Measurements from ENCODE around the gene CELSR2. TPM values are rescaled to one million over a fixed set of nuclear protein-coding genes. Genes with fewer than 3 reads are reported as not detected.

Gene CELSR2
- total RNA-seq, 4 donors from 2014 or later, result 0.65 to 1.5 (median 1.2) TPM

DNA sequence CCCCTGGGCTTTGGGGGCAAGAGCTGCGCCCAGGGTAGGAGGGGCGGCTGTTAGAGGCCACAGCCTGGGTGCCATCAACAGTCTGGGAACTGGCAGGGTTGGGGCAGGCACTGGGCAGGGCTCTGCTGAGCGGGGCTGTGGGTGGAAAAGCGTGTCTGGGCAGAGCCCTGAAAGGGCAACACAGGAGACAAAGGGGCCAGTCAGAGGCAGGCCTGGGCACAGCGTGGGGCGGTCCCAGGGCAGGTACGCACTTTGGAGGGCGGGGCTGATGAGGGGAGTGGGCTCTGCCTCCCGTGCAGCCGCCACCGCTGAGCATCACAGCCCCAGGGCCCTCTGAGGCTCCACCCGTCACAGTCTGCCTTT lies 13.9 kb downstream of the CELSR2 start:
- no peak for TF ChIP-seq CTCF (IDR thresholded peaks at IDR 0.05; ENCODE audit: low read depth)

DNA sequence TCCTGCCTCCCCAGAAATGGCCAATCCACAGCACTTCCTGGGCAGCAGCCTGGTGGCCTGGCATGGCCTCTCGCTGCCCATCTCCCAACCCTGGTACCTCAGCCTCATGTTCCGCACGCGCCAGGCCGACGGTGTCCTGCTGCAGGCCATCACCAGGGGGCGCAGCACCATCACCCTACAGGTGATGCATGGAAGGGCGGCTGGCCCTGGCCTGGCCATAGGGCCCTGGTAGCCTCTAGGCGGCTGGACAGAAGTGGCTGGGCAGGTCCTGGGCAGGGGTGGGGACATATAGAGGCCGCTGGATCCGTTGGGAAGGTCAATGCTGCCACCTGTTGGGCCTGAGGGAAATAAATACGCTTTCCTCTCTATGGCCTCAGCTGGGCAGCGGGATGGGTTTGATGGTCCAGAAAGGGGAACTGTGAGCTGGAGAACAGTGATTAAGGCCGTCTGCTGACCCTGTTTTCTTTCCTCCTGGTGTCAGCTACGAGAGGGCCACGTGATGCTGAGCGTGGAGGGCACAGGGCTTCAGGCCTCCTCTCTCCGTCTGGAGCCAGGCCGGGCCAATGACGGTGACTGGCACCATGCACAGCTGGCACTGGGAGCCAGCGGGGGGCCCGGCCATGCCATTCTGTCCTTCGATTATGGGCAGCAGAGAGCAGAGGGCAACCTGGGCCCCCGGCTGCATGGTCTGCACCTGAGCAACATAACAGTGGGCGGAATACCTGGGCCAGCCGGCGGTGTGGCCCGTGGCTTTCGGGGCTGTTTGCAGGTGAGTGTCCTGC lies 14.4 kb downstream of the CELSR2 start:
- TF ChIP-seq CTCF (IDR thresholded peaks at IDR 0.05; ENCODE audit: low read depth), result no peak

GRCh38 chr1:109264379-109264755 lies 15.0 kb downstream of the CELSR2 start:
- no peak for TF ChIP-seq CTCF (IDR thresholded peaks at IDR 0.05; ENCODE audit: low read depth)

DNA sequence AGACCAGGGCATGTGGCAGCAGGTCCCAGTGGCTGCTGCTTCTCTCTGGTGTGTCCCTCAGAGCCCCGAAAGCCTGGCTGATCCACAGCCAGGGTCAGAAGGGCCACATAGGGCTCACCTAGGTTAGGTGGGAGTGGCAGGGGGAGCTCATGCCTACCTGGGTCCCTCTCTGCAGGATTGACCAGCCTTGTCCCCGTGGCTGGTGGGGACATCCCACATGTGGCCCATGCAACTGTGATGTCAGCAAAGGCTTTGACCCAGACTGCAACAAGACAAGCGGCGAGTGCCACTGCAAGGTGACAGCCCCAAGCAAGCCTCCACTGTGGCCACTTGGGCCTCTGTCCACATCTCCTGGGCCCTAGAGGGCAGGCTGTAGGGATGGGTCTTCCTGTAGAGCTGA lies 15.7 kb downstream of the CELSR2 start:
- no peak for TF ChIP-seq CTCF (IDR thresholded peaks at IDR 0.05; ENCODE audit: low read depth)

DNA sequence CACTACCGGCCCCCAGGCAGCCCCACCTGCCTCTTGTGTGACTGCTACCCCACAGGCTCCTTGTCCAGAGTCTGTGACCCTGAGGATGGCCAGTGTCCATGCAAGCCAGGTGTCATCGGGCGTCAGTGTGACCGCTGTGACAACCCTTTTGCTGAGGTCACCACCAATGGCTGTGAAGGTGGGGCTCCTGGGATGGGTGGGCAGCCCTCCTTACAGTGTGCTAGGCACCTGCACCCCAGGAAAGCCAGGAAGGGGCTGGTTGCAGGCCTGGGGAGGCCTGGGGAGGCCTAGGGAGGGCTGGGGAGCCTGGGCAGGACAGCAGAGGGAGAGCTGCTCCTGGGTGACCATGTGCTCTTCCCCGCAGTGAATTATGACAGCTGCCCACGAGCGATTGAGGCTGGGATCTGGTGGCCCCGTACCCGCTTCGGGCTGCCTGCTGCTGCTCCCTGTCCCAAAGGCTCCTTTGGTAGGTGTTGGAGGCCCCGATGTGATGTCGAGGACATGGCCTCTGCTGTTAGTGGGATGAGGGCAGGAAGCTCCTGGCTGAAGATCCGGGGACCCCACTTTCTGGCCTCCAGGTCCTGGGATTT lies 16.5 kb downstream of the CELSR2 start:
- TF ChIP-seq CTCF (IDR thresholded peaks at IDR 0.05; ENCODE audit: low read depth), result no peak

GRCh38 chr1:109266965-109267364 lies 17.6 kb downstream of the CELSR2 start:
- no peak for TF ChIP-seq CTCF (IDR thresholded peaks at IDR 0.05; ENCODE audit: low read depth)

- no peak for TF ChIP-seq CTCF (IDR thresholded peaks at IDR 0.05; ENCODE audit: low read depth)
These were observed 18.5 kb downstream of the CELSR2 start for GRCh38 chr1:109267743-109268300.
